ENCODE measurements around the gene PDE6H. TPM values are rescaled to one million over a fixed set of nuclear protein-coding genes. Genes with fewer than 3 reads are reported as not detected.

Gene PDE6H
- total and polyA plus RNA-seq, 4 donors, result 0.21 to 0.89 (median 0.35) TPM; not detected in 1

GRCh38 chr12:14964406-14964805 lies 8.4 kb upstream of the PDE6H start:
- Histone ChIP-seq H3K36me3 (ENCODE audit: control insufficient read depth, insufficient read depth, low read length) (no peaks in the 10 kb centered on the region), H3K9me3 (ENCODE audit: control insufficient read depth, insufficient read depth, low read length) (no peaks in the 10 kb centered on the region), H3K4me3 (ENCODE audit: low read depth, low read length) (no peak overlapping the region), H3K4me1 (ENCODE audit: control insufficient read depth, insufficient read depth, low read length) (no peaks in the 10 kb centered on the region), H3K27me3 (ENCODE audit: control insufficient read depth, insufficient read depth, low read length) (no peaks in the 10 kb centered on the region), H3K27ac (ENCODE audit: low read depth, low read length) (no peak overlapping the region)
- no peak for DNase-seq (ENCODE audit: low read depth in 4 of 6, low spot score in 6 of 6)
- WGBS (ENCODE audit: insufficient coverage), result no CpG with 5 or more reads among the region's 2 CpGs

- DNase-seq (ENCODE audit: low read depth in 4 of 6, low spot score in 6 of 6), result no peak
- WGBS (ENCODE audit: insufficient coverage), result 100% methylated on average over 1 of the region's 2 CpGs
- H3K27me3 ChIP-seq (ENCODE audit: control insufficient read depth, insufficient read depth, low read length), result no peaks in the 10 kb centered on the region
Observed at GRCh38 chr12:14965221-14965620, 7.6 kb upstream of the PDE6H start.

DNA sequence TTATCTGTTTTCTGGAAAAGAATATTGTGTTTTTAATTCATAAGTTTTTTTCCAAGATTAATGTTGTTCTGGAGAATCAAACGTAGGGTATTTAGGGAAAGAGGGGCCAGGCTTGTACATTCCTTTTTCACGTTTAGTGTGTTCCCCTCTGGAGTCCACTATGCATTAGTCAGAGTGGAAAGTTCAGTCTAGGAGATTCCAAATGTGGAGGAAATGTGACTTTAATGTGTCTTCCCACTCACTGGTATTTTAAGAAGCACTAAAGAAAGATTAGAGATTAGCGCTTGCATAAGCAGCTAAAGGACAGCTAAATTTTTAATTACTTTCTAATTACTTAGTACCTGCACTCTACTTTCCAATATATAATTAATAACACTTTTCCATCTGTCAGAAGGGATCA lies 4.4 kb upstream of the PDE6H start:
- Histone ChIP-seq H3K27ac (ENCODE audit: low read depth, low read length) (no peak overlapping the region), H3K27me3 (ENCODE audit: control insufficient read depth, insufficient read depth, low read length) (no peaks in the 10 kb centered on the region), H3K4me1 (ENCODE audit: control insufficient read depth, insufficient read depth, low read length) (no peaks in the 10 kb centered on the region), H3K4me3 (ENCODE audit: low read depth, low read length) (no peak overlapping the region), H3K36me3 (ENCODE audit: control insufficient read depth, insufficient read depth, low read length) (no peaks in the 10 kb centered on the region), H3K9me3 (ENCODE audit: control insufficient read depth, insufficient read depth, low read length) (no peaks in the 10 kb centered on the region)
- no peak for DNase-seq (ENCODE audit: low read depth in 4 of 6, low spot score in 6 of 6)
- WGBS (ENCODE audit: insufficient coverage), result 68% methylated on average over 2 of the region's 3 CpGs

More at GRCh38 chr12:14965221-14965620, 7.6 kb upstream of the PDE6H start:
- Histone ChIP-seq H3K4me1 (ENCODE audit: control insufficient read depth, insufficient read depth, low read length) (no peaks in the 10 kb centered on the region), H3K4me3 (ENCODE audit: low read depth, low read length) (no peak overlapping the region), H3K36me3 (ENCODE audit: control insufficient read depth, insufficient read depth, low read length) (no peaks in the 10 kb centered on the region), H3K9me3 (ENCODE audit: control insufficient read depth, insufficient read depth, low read length) (no peaks in the 10 kb centered on the region), H3K27ac (ENCODE audit: low read depth, low read length) (no peak overlapping the region)

- Histone ChIP-seq H3K4me1 (ENCODE audit: control insufficient read depth, insufficient read depth, low read length) (no peaks in the 10 kb centered on the region), H3K4me3 (ENCODE audit: low read depth, low read length) (no peak overlapping the region), H3K36me3 (ENCODE audit: control insufficient read depth, insufficient read depth, low read length) (no peaks in the 10 kb centered on the region), H3K27me3 (ENCODE audit: control insufficient read depth, insufficient read depth, low read length) (no peaks in the 10 kb centered on the region), H3K9me3 (ENCODE audit: control insufficient read depth, insufficient read depth, low read length) (no peaks in the 10 kb centered on the region), H3K27ac (ENCODE audit: low read depth, low read length) (no peak overlapping the region)
- 78% methylated on average over 2 of the region's 4 CpGs for WGBS (ENCODE audit: insufficient coverage)
- no peak for DNase-seq (ENCODE audit: low read depth in 4 of 6, low spot score in 6 of 6)
Observed at GRCh38 chr12:14970473-14970872, 2.4 kb upstream of the PDE6H start.

GRCh38 chr12:14974633-14975032 lies 1.8 kb downstream of the PDE6H start:
- Histone ChIP-seq H3K27me3 (ENCODE audit: control insufficient read depth, insufficient read depth, low read length) (no peaks in the 10 kb centered on the region), H3K4me3 (ENCODE audit: low read depth, low read length) (no peak overlapping the region), H3K36me3 (ENCODE audit: control insufficient read depth, insufficient read depth, low read length) (no peaks in the 10 kb centered on the region), H3K9me3 (ENCODE audit: control insufficient read depth, insufficient read depth, low read length) (no peaks in the 10 kb centered on the region), H3K27ac (ENCODE audit: low read depth, low read length) (no peak overlapping the region), H3K4me1 (ENCODE audit: control insufficient read depth, insufficient read depth, low read length) (no peaks in the 10 kb centered on the region)
- 88% methylated on average over 3 of the region's 3 CpGs for WGBS (ENCODE audit: insufficient coverage)
- DNase-seq (ENCODE audit: low read depth in 4 of 6, low spot score in 6 of 6), result no peak

- Histone ChIP-seq H3K9me3 (ENCODE audit: control insufficient read depth, insufficient read depth, low read length) (no peaks in the 10 kb centered on the region), H3K4me3 (ENCODE audit: low read depth, low read length) (no peak overlapping the region), H3K36me3 (ENCODE audit: control insufficient read depth, insufficient read depth, low read length) (no peaks in the 10 kb centered on the region), H3K4me1 (ENCODE audit: control insufficient read depth, insufficient read depth, low read length) (no peaks in the 10 kb centered on the region), H3K27ac (ENCODE audit: low read depth, low read length) (no peak overlapping the region), H3K27me3 (ENCODE audit: control insufficient read depth, insufficient read depth, low read length) (no peaks in the 10 kb centered on the region)
- WGBS (ENCODE audit: insufficient coverage), result 69% methylated on average over 3 of the region's 4 CpGs
- DNase-seq (ENCODE audit: low read depth in 4 of 6, low spot score in 6 of 6), result no peak
Observed at GRCh38 chr12:14975457-14975856, 2.6 kb downstream of the PDE6H start.

GRCh38 chr12:14976658-14977057 lies 3.8 kb downstream of the PDE6H start:
- H3K36me3 ChIP-seq (ENCODE audit: control insufficient read depth, insufficient read depth, low read length), result no peaks in the 10 kb centered on the region
- no peak for DNase-seq (ENCODE audit: low read depth in 4 of 6, low spot score in 6 of 6)
- H3K4me1 ChIP-seq (ENCODE audit: control insufficient read depth, insufficient read depth, low read length), result no peaks in the 10 kb centered on the region
- H3K4me3 ChIP-seq (ENCODE audit: low read depth, low read length), result no peak overlapping the region
- no CpG with 5 or more reads among the region's 3 CpGs for WGBS (ENCODE audit: insufficient coverage)
- H3K27me3 ChIP-seq (ENCODE audit: control insufficient read depth, insufficient read depth, low read length), result no peaks in the 10 kb centered on the region
- H3K27ac ChIP-seq (ENCODE audit: low read depth, low read length), result no peak overlapping the region
- H3K9me3 ChIP-seq (ENCODE audit: control insufficient read depth, insufficient read depth, low read length), result no peaks in the 10 kb centered on the region

- no peaks in the 10 kb centered on the region for H3K27me3 ChIP-seq (ENCODE audit: control insufficient read depth, insufficient read depth, low read length)
- H3K4me1 ChIP-seq (ENCODE audit: control insufficient read depth, insufficient read depth, low read length), result no peaks in the 10 kb centered on the region
- no peaks in the 10 kb centered on the region for H3K36me3 ChIP-seq (ENCODE audit: control insufficient read depth, insufficient read depth, low read length)
- DNase-seq (ENCODE audit: low read depth in 4 of 6, low spot score in 6 of 6), result no peak
- no peak overlapping the region for H3K27ac ChIP-seq (ENCODE audit: low read depth, low read length)
- H3K9me3 ChIP-seq (ENCODE audit: control insufficient read depth, insufficient read depth, low read length), result no peaks in the 10 kb centered on the region
- no peak overlapping the region for H3K4me3 ChIP-seq (ENCODE audit: low read depth, low read length)
Observed at GRCh38 chr12:14979468-14979867, 6.6 kb downstream of the PDE6H start.

DNA sequence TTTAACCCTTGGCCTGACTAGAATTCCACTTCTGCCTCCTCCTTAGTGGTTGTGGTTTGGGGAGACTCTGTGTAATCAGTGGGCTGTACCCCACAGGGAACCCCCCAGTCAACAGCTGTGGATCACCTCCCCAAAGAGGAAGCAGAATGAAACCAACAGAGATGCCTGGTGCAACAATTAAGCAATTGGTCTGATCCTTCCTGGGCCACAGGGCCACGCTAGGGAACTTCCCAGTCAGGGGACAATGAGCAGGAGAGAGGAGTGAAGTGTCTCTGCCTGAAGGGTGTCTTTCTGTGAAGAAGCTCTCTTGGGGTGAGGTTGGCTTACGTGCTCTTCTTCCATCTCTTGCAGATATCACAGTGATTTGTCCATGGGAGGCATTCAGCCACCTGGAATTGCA lies 8.2 kb downstream of the PDE6H start:
- 100% methylated on average over 2 of the region's 2 CpGs for WGBS (ENCODE audit: insufficient coverage)
- Histone ChIP-seq H3K4me3 (ENCODE audit: low read depth, low read length) (no peak overlapping the region), H3K27ac (ENCODE audit: low read depth, low read length) (no peak overlapping the region), H3K27me3 (ENCODE audit: control insufficient read depth, insufficient read depth, low read length) (no peaks in the 10 kb centered on the region), H3K4me1 (ENCODE audit: control insufficient read depth, insufficient read depth, low read length) (no peaks in the 10 kb centered on the region), H3K9me3 (ENCODE audit: control insufficient read depth, insufficient read depth, low read length) (no peaks in the 10 kb centered on the region), H3K36me3 (ENCODE audit: control insufficient read depth, insufficient read depth, low read length) (no peaks in the 10 kb centered on the region)
- no peak for DNase-seq (ENCODE audit: low read depth in 4 of 6, low spot score in 6 of 6)

DNA sequence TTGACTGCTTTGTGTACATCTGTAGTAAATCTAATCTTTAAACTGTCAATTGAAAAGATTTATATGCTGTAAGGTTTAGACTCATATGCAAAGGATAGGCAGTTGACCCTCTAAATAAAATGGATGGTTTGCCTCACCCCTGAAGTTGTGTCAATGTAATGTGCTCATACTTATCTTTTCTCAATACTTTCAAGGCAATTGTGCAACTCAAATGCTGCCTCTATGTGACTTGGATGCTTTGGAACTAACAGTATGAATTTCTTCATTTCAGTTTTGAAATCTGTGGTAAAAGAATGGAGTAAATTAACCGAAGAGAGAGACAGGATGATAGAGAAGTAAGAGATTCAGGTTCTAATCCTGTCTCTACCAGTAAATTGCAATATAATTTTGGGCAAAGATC lies 9.7 kb downstream of the PDE6H start:
- H3K36me3 ChIP-seq (ENCODE audit: control insufficient read depth, insufficient read depth, low read length), result no peaks in the 10 kb centered on the region
- no peak overlapping the region for H3K4me3 ChIP-seq (ENCODE audit: low read depth, low read length)
- no peaks in the 10 kb centered on the region for H3K9me3 ChIP-seq (ENCODE audit: control insufficient read depth, insufficient read depth, low read length)
- no peaks in the 10 kb centered on the region for H3K27me3 ChIP-seq (ENCODE audit: control insufficient read depth, insufficient read depth, low read length)
- no CpG with 5 or more reads among the region's 1 CpG for WGBS (ENCODE audit: insufficient coverage)
- no peak overlapping the region for H3K27ac ChIP-seq (ENCODE audit: low read depth, low read length)
- DNase-seq (ENCODE audit: low read depth in 4 of 6, low spot score in 6 of 6), result no peak
- no peaks in the 10 kb centered on the region for H3K4me1 ChIP-seq (ENCODE audit: control insufficient read depth, insufficient read depth, low read length)

Measured in spinal cord (tissue), 10 donors.